H1 (cell line): ENCODE measurements around the gene SPATA21.

ENCODE experiments used
- CEBPB ChIP-seq: IDR thresholded peaks from 2 replicates; pipeline ENCODE4 v1.6.1; 2012; ENCODE audit warnings: low read depth, low read length
- CTCF ChIP-seq, 3 experiments: IDR thresholded peaks; 1 replicate in 2 of 3; 2 replicates in 1 of 3; pipeline versions ENCODE4 v1.5.1 to v1.6.1; 2011; ENCODE audit warnings: low read length in 3 of 3, mild to moderate bottlenecking in 3 of 3, inconsistent platforms in 2 of 3, low read depth in 1 of 3, moderate library complexity in 1 of 3; ENCODE audit not compliant: insufficient read depth in 1 of 3; ENCODE audit errors: control extremely low read depth in 1 of 3
- EP300 ChIP-seq, 2 experiments: IDR thresholded peaks; 1 replicate in 1 of 2; 2 replicates in 1 of 2; pipeline ENCODE4 v1.6.1; 2011 to 2012; ENCODE audit warnings: low read depth in 2 of 2, low read length in 2 of 2, mild to moderate bottlenecking in 2 of 2, borderline replicate concordance in 1 of 2, inconsistent platforms in 1 of 2, moderate library complexity in 1 of 2
- EZH2 ChIP-seq: fragments of 200-600 bp; sonication (generic); IDR thresholded peaks from 2 replicates; pipeline ENCODE4 v1.7.1; 2012; ENCODE audit warnings: low read depth, mild to moderate bottlenecking, moderate library complexity, low read length, inconsistent platforms; ENCODE audit not compliant: severe bottlenecking
- GABPA ChIP-seq: IDR thresholded peaks from 2 replicates; pipeline ENCODE4 v1.6.1; 2011; ENCODE audit warnings: mild to moderate bottlenecking, low read length, moderate library complexity, borderline replicate concordance; ENCODE audit not compliant: insufficient read depth
- HDAC6 ChIP-seq: IDR thresholded peaks from one replicate; pipeline ENCODE4 v1.7.1; 2012; ENCODE audit warnings: low read depth, mild to moderate bottlenecking, inconsistent platforms, low read length, moderate library complexity
- RAD21 ChIP-seq, 2 experiments: IDR thresholded peaks in 1 of 2; conservative IDR thresholded peaks in 1 of 2; 2 replicates each; pipeline ENCODE4 v1.6.1; 2011; ENCODE audit warnings: low read depth in 2 of 2, low read length in 2 of 2, improper control_type of control experiment in 1 of 2, inconsistent platforms in 1 of 2, mild to moderate bottlenecking in 1 of 2, moderate library complexity in 1 of 2
- RXRA ChIP-seq: IDR thresholded peaks from 2 replicates; pipeline ENCODE4 v1.6.1; 2011; ENCODE audit warnings: low read depth, mild to moderate bottlenecking, low read length, moderate library complexity; ENCODE audit not compliant: insufficient read depth

- TF ChIP-seq EZH2, result no peak
- TF ChIP-seq CTCF (IDR thresholded peaks at IDR 0.05; ENCODE audit: control extremely low read depth in 1 of 3, insufficient read depth in 1 of 3, low read depth in 1 of 3, low read length in 3 of 3), result no peak
- no peak for TF ChIP-seq RAD21 (IDR thresholded peaks at IDR 0.05 in 1 of 2, conservative IDR thresholded peaks at IDR 0.05 in 1 of 2; ENCODE audit: low read depth in 2 of 2, low read length in 2 of 2)
- TF ChIP-seq HDAC6, result no peak
- TF ChIP-seq GABPA, result no peak
- TF ChIP-seq EP300 (IDR thresholded peaks at IDR 0.05; ENCODE audit: borderline replicate concordance in 1 of 2, low read depth in 2 of 2, low read length in 2 of 2), result no peak
- TF ChIP-seq RXRA, result no peak
- no peak for TF ChIP-seq CEBPB
Measured at GRCh38 chr1:16386454-16387113, 50.6 kb downstream of the SPATA21 start.
